Esophagus squamous epithelium (tissue), 5 donors: ENCODE data around the gene CHST11. TPM values are rescaled to one million over a fixed set of nuclear protein-coding genes. Genes with fewer than 3 reads are reported as not detected.

Experiments
- DNase-seq: peaks from one replicate; lab custom pipeline; 2025; lab: John Stamatoyannopoulos, UW
- H3K27ac ChIP-seq, 4 donors: fragments of 200-600 bp; sonication (generic); one replicate each; pipeline ENCODE4 v1.5.1; 2016 to 2019; ENCODE audit warnings: mild to moderate bottlenecking in 1 of 4
- H3K27me3 ChIP-seq, 4 donors: fragments of 200-600 bp; sonication (generic); 1 replicate in 3 of 4; 2 replicates in 1 of 4; pipeline versions ENCODE4 v1.5.1 to v1.6.0; 2017 to 2021; ENCODE audit warnings: antibody characterized with exemption in 1 of 4
- H3K36me3 ChIP-seq, 3 donors: fragments of 200-600 bp; sonication (generic); one replicate each; pipeline ENCODE4 v1.5.1; 2016 to 2019
- H3K4me1 ChIP-seq, 3 donors: fragments of 200-600 bp; sonication (generic); one replicate each; pipeline ENCODE4 v1.5.1; 2017 to 2019
- H3K4me3 ChIP-seq, 4 donors: fragments of 200-600 bp; sonication (generic); 1 replicate in 3 of 4; 2 replicates in 1 of 4; pipeline ENCODE4 v1.5.1; 2016 to 2019; ENCODE audit warnings: mild to moderate bottlenecking in 2 of 4, moderate library complexity in 1 of 4
- H3K9me3 ChIP-seq, 3 donors: fragments of 200-600 bp; sonication (generic); one replicate each; pipeline ENCODE4 v1.5.1; 2016 to 2019
- POLR2A ChIP-seq, 4 donors: fragments of 450-650 bp; IDR thresholded peaks; one replicate each; pipeline ENCODE4 v1.6.1; 2017; ENCODE audit warnings: antibody characterized with exemption in 4 of 4, mild to moderate bottlenecking in 4 of 4, moderate library complexity in 3 of 4
- WGBS, 2 donors: methylation state at CpG; one replicate each; pipeline ENCODE4 v1.1.5; 2018; 5-methylcytosine and 5-hydroxymethylcytosine counted together
- intact Hi-C: fragments of 100-400 bp; cut with DNase I; formaldehyde crosslinking; loops from one replicate; pipeline ENCODE4 v1.15.0; 2022
- total RNA-seq, 4 donors: library from RNA; depleted of rRNA; stranded (reverse); fragments of >200 nt; gene quantifications; one replicate each; pipeline ENCODE4 v1.1.0, GENCODE V29; 2016
- TF ChIP-seq, protein P1 (sequence below), 6 experiments: fragments of 450-650 bp in 4 of 6; fragments of 200-600 bp in 2 of 6; sonication (generic) in 2 of 6; IDR thresholded peaks; one replicate each; pipeline ENCODE4 v1.5.1; 2016 to 2019; ENCODE audit warnings: antibody characterized with exemption in 6 of 6, mild to moderate bottlenecking in 4 of 6, moderate library complexity in 4 of 6
- donor health status: DM: yes; HTN: yes; CAD: no.

CHST11 gene
- total RNA-seq, 4 donors from 2014 or later = 6.3 to 12.6 (median 10.3) TPM

DNA sequence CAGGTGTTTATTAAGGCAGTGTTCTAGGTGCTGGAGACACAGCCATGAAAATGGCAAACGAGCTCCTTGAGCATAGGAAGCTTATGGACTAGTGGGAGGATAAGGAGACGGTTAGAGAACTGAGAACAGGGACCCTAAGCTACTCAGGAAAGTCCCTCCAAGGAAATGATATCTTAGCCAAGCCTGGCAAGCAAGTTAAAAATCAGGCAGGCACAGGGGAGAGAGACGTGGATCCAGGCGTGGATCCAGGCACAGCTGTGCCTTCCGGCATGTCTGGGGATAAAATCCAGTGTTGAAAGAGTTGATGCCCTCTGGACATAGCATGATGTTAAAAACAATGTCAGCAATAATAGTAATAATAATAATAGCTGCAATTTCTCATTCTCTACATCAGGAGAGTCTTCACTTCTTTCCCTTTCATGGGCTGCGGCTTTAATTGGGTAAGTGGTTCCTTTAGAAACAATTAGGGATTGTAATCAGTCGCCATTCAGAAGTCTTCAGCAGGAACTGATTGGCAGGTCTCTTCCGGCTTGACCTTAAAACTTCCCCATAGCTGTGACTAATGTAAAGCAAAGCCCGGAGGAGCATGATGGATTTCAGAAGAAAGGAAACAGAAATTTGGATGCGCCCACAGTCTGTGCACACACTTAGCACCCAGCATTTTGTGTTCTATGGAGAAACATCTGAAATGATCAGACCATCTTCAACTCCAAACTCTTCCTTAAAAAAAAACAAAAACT, 271.1 kb downstream of the CHST11 start:
- Histone ChIP-seq H3K36me3 (no peaks in the 10 kb centered on the region), H3K4me3 (no peak overlapping the region), H3K4me1 (peaks cover 0 to 16% (median 9%) of the 10 kb centered on the region in 3 donors), H3K9me3 (no peaks in the 10 kb centered on the region), H3K27me3 (no peaks in the 10 kb centered on the region), H3K27ac (no peak overlapping the region)
- intact Hi-C loops = no loop called here
- DNase-seq = no peak
- TF ChIP-seq POLR2A (IDR thresholded peaks at IDR 0.05) = no peak
- TF ChIP-seq, protein P1, sequence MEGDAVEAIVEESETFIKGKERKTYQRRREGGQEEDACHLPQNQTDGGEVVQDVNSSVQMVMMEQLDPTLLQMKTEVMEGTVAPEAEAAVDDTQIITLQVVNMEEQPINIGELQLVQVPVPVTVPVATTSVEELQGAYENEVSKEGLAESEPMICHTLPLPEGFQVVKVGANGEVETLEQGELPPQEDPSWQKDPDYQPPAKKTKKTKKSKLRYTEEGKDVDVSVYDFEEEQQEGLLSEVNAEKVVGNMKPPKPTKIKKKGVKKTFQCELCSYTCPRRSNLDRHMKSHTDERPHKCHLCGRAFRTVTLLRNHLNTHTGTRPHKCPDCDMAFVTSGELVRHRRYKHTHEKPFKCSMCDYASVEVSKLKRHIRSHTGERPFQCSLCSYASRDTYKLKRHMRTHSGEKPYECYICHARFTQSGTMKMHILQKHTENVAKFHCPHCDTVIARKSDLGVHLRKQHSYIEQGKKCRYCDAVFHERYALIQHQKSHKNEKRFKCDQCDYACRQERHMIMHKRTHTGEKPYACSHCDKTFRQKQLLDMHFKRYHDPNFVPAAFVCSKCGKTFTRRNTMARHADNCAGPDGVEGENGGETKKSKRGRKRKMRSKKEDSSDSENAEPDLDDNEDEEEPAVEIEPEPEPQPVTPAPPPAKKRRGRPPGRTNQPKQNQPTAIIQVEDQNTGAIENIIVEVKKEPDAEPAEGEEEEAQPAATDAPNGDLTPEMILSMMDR (IDR thresholded peaks at IDR 0.05) = no peak
- WGBS, 2 donors = 33 to 58% methylated on average over 8 to 10 of the region's 10 CpGs

DNA sequence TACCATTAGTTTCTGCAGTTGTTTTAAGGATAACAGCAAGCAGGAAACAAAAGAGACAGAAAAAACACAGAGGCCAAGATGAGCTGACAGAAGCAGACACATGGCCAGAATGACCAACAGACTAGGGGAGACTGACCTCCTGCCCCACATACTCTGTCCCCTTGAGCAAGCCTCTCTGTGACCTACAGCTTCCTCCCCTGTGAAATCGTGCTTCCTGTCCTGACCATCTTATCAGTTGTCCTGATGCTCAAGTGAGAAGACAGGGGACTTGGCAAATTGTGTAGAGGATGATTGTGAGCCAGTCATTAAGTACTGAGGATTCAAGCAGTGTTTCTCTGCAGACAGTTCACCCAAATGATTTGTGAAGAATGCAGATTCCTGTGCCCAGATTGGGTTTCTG, 272.3 kb downstream of the CHST11 start:
- Histone ChIP-seq H3K4me1 (peaks cover 0 to 16% (median 9%) of the 10 kb centered on the region in 3 donors), H3K9me3 (no peaks in the 10 kb centered on the region), H3K27me3 (no peaks in the 10 kb centered on the region), H3K27ac (no peak overlapping the region), H3K36me3 (no peaks in the 10 kb centered on the region), H3K4me3 (no peak overlapping the region)
- intact Hi-C loops = no loop called here
- 42% methylated on average over 1 of the region's 1 CpG; no CpG with 5 or more reads in 1 of the 2 donors for WGBS, 2 donors
- no peak for TF ChIP-seq POLR2A (IDR thresholded peaks at IDR 0.05)
- TF ChIP-seq, protein P1 (IDR thresholded peaks at IDR 0.05) = no peak
- DNase-seq = no peak

DNA sequence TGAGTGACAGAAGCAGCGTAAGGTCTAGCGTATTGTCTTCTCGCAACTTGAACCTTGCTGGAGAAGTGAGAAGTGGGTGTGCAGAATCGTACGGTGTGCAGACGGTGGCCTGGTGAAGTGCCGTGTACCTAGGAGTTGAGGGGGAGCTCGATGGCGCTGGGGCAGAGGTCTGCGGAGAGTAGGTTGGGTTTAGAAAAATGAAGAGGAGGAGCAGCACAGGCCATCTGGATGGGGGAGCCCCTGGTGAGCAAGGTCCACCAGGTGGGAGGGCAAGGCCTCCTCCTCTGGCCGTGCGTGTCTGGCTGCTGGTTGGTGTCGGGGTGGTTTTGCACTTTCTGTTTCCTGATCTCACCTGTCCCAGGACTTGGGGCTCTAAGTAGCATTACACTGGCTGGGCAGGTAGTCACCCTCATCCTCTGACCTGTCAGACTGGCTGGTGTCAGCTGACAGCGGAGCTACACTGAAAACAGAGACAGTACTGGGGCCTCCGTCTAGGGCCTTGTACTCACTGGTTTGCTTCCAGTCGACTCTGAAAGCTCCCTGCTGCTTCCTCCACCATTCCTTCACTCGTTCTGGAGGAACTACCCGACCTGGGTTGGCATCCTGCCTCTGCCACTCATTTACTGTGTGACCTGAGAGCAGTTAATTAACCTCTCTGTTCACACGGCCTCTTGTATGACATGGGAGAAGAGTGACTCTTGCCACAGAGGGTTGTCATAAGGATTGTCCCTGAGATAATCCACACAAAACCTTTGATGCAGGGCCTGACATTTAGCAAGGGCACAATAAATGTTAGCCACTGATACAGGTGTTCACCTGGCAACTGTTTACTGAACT, 273.1 kb downstream of the CHST11 start:
- Histone ChIP-seq H3K27me3 (no peaks in the 10 kb centered on the region), H3K27ac (no peak overlapping the region), H3K4me3 (no peak overlapping the region), H3K4me1 (peaks cover 0 to 23% (median 9%) of the 10 kb centered on the region in 3 donors), H3K36me3 (no peaks in the 10 kb centered on the region), H3K9me3 (no peaks in the 10 kb centered on the region)
- whole genome bisulfite sequencing, 2 donors = 78 to 93% methylated on average over 13 to 19 of the region's 19 CpGs
- DNase-seq = no peak
- TF ChIP-seq, protein P1 (IDR thresholded peaks at IDR 0.05) = no peak
- no peak for TF ChIP-seq POLR2A (IDR thresholded peaks at IDR 0.05)
- intact Hi-C loops = no loop called here

DNA sequence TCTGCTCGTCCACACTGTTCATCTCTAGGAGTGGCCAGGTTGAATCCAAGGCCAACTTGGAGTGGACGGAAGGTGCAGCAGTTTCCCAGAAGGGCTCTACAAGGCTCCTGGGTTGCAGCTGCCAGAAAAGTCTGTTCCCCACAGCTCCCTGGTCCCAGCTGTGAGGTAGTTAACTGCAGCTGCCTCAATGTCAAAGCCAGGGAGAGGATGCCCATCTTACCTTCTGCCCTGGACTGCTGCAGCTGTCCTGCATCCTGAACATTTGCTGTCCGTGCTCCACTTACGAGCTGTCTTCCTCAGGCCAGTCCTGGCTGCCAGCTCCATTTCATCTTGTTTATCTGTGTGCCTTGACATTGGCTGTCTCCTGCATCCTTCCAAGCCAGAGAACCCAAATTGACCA, 274.0 kb downstream of the CHST11 start:
- Histone ChIP-seq H3K9me3 (no peaks in the 10 kb centered on the region), H3K27ac (no peak overlapping the region), H3K27me3 (no peaks in the 10 kb centered on the region), H3K36me3 (no peaks in the 10 kb centered on the region), H3K4me1 (peaks cover 0 to 30% (median 12%) of the 10 kb centered on the region in 3 donors), H3K4me3 (no peak overlapping the region)
- intact Hi-C loops = no loop called here
- WGBS, 2 donors = 76 to 90% methylated on average over 2 to 3 of the region's 4 CpGs
- TF ChIP-seq POLR2A (IDR thresholded peaks at IDR 0.05) = no peak
- TF ChIP-seq, protein P1 (IDR thresholded peaks at IDR 0.05) = no peak
- DNase-seq = no peak

DNA sequence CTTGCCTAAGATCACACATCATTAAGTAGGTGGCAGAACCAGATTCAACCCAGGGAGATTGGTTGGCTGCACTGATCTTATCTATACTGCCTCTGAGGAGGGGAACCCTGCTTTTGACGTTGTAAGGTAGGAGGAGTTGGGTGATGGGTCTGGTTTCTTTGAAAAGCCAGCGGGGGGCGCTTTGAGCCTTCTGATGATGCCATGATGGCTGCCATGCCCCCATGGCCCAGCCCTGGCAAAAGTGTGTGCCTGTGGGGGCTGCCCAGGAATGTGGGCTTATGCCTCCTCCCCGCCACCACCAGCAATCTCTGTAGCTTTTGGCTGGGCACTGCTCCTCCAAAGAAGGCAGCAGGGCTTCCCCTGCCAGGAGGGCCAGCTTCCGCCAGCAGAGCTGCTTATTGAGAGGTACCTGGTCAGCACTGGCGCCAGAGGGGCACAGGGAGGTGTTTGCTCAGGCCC, 277.0 kb downstream of the CHST11 start:
- intact Hi-C loops = no loop called here
- TF ChIP-seq, protein P1 (IDR thresholded peaks at IDR 0.05) = no peak
- no peak for TF ChIP-seq POLR2A (IDR thresholded peaks at IDR 0.05)

More for the DNA sequence above, 277.0 kb downstream of the CHST11 start:
- H3K4me3 ChIP-seq = no peak overlapping the region
- no peak for DNase-seq
- no peak overlapping the region for H3K27ac ChIP-seq
- H3K27me3 ChIP-seq = no peaks in the 10 kb centered on the region
- H3K9me3 ChIP-seq = no peaks in the 10 kb centered on the region
- 93% methylated on average over 2 to 4 of the region's 6 CpGs for WGBS, 2 donors
- H3K4me1 ChIP-seq = peaks cover 12 to 42% (median 25%) of the 10 kb centered on the region in 3 donors
- H3K36me3 ChIP-seq = no peaks in the 10 kb centered on the region
